Loucy (cell line): ENCODE results near the gene CCDC137.

Source experiments
- H2AFZ ChIP-seq: fragments of 200-600 bp; sonication (generic); 2 replicates; pipeline ENCODE4 v1.6.0; 2016; ENCODE audit warnings: antibody characterized with exemption, mild to moderate bottlenecking, low read length, moderate library complexity
- H3F3A ChIP-seq: fragments of 200-600 bp; 2 replicates; pipeline ENCODE4 v1.6.0; 2016; ENCODE audit warnings: antibody characterized with exemption, low read depth, mild to moderate bottlenecking
- H3K27me3 ChIP-seq: fragments of 200-600 bp; sonication (generic); 2 replicates; pipeline ENCODE4 v1.6.1; 2014; ENCODE audit warnings: low read length, mild to moderate bottlenecking; ENCODE audit not compliant: insufficient read depth, poor library complexity, severe bottlenecking
- H3K36me3 ChIP-seq: fragments of 200-600 bp; sonication (generic); 2 replicates; pipeline ENCODE4 v1.6.1; 2016; ENCODE audit warnings: low read length; ENCODE audit not compliant: insufficient read depth
- H3K4me1 ChIP-seq: fragments of 200-600 bp; sonication (generic); 2 replicates; pipeline ENCODE4 v1.5.1; 2014; ENCODE audit warnings: low read length, mild to moderate bottlenecking; ENCODE audit not compliant: insufficient read depth, poor library complexity, severe bottlenecking
- H3K4me2 ChIP-seq: fragments of 200-600 bp; sonication (generic); 2 replicates; pipeline ENCODE4 v1.6.0; 2014; ENCODE audit warnings: antibody characterized with exemption, low read length, low read depth, mild to moderate bottlenecking; ENCODE audit not compliant: poor library complexity, severe bottlenecking
- H3K4me3 ChIP-seq: fragments of 200-600 bp; sonication (generic); 2 replicates; pipeline ENCODE4 v1.5.1; 2014; ENCODE audit warnings: low read length, mild to moderate bottlenecking, mixed read lengths; ENCODE audit not compliant: poor library complexity, severe bottlenecking
- H3K79me2 ChIP-seq: fragments of 200-600 bp; sonication (generic); 2 replicates; pipeline ENCODE4 v1.6.1; 2014; ENCODE audit warnings: low read length; ENCODE audit not compliant: insufficient read depth
- H3K9ac ChIP-seq: fragments of 200-600 bp; sonication (generic); 2 replicates; pipeline ENCODE4 v1.6.0; 2014; ENCODE audit warnings: mild to moderate bottlenecking, low read depth, low read length, moderate library complexity; ENCODE audit not compliant: poor library complexity, severe bottlenecking
- H3K9me2 ChIP-seq: fragments of 200-600 bp; sonication (generic); replicated peaks from 2 replicates; pipeline ENCODE4 v1.6.1; 2016; ENCODE audit warnings: low read depth, low read length, mixed read lengths
- H3K9me3 ChIP-seq: fragments of 200-600 bp; sonication (generic); 2 replicates; pipeline ENCODE4 v1.6.1; 2014; ENCODE audit warnings: mild to moderate bottlenecking, antibody characterized with exemption, low read length, low read depth; ENCODE audit not compliant: insufficient read depth
- H4K20me1 ChIP-seq: fragments of 200-600 bp; sonication (generic); 2 replicates; pipeline ENCODE4 v1.6.0; 2014; ENCODE audit warnings: antibody characterized with exemption, low read length, mild to moderate bottlenecking; ENCODE audit not compliant: insufficient read depth, poor library complexity, severe bottlenecking
- EZH2phosphoT487 ChIP-seq: fragments of 200-600 bp; IDR thresholded peaks from 2 replicates; pipeline ENCODE4 v1.6.1; 2018; ENCODE audit warnings: antibody characterized with exemption, mild to moderate bottlenecking, moderate library complexity, borderline replicate concordance
- TF ChIP-seq, protein P1 (sequence below): fragments of 200-600 bp; sonication (generic); conservative IDR thresholded peaks from 2 replicates; pipeline ENCODE4 v1.5.1; 2014; ENCODE audit warnings: mild to moderate bottlenecking, antibody characterized with exemption, low read length

Gene CCDC137

DNA sequence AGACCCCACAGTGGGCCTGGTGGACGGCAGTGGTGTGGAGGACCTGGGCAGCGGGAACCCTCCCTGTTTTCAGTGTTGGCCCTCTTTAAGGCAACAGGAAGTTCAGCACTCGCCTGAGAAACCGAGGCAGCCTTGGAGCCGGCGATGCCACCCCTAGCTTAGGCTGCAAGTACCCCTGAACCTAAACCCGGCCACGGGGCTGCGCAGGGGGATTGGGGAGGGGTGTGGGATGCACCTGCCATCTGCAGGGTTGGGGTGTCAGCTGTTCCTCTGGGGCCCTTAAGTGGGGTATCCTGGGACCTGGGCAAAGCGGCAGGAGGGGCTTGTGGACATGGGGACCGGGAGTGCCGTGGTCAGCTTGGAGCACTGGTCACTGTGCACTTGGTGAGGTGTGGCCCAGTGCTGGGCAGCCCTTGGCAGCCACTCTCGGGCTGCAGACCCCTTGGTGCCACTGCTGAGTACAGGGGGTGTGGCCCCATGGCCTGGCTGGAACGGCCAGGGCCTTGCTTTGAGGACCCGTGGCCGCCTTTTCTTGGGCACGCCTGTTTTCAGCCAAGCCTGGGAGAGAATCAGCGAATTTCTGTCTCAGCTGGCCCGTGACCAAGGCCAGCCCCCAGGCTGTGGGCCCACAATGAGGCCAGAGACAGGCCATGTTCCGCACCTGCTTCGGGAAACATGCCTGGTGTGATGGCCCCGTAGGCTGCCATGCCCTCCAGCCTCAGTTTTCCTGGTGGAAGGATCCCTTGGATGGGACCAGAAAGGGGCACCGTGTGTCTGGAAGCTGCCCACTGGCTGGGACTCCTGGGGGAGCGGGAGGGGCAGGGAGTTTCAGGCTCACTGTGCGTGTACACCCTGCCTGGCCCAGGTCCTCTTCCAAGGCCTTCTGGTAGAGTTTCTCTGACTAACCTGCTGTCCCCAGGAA is 41.4 kb downstream of the CCDC137 start:
- peaks cover 49% of the 10 kb centered on the region for H3K79me2 ChIP-seq
- H3K27me3 ChIP-seq: no peaks in the 10 kb centered on the region
- no peaks in the 10 kb centered on the region for H3K9me3 ChIP-seq
- H3K9ac ChIP-seq: no peak overlapping the region
- TF ChIP-seq, protein P1, sequence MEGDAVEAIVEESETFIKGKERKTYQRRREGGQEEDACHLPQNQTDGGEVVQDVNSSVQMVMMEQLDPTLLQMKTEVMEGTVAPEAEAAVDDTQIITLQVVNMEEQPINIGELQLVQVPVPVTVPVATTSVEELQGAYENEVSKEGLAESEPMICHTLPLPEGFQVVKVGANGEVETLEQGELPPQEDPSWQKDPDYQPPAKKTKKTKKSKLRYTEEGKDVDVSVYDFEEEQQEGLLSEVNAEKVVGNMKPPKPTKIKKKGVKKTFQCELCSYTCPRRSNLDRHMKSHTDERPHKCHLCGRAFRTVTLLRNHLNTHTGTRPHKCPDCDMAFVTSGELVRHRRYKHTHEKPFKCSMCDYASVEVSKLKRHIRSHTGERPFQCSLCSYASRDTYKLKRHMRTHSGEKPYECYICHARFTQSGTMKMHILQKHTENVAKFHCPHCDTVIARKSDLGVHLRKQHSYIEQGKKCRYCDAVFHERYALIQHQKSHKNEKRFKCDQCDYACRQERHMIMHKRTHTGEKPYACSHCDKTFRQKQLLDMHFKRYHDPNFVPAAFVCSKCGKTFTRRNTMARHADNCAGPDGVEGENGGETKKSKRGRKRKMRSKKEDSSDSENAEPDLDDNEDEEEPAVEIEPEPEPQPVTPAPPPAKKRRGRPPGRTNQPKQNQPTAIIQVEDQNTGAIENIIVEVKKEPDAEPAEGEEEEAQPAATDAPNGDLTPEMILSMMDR: no peak
- no peak for TF ChIP-seq EZH2phosphoT487
- H4K20me1 ChIP-seq: peaks cover 17% of the 10 kb centered on the region
- H3K36me3 ChIP-seq: peaks cover 16% of the 10 kb centered on the region; the same call in 1 of the 2 replicates
- no peaks in the 10 kb centered on the region for H3F3A ChIP-seq
- H3K9me2 ChIP-seq: no peaks in the 10 kb centered on the region
- H3K4me2 ChIP-seq: no peak overlapping the region
- no peak overlapping the region for H2AFZ ChIP-seq
- peaks cover 15% of the 10 kb centered on the region for H3K4me1 ChIP-seq
- H3K4me3 ChIP-seq: no peak overlapping the region

DNA sequence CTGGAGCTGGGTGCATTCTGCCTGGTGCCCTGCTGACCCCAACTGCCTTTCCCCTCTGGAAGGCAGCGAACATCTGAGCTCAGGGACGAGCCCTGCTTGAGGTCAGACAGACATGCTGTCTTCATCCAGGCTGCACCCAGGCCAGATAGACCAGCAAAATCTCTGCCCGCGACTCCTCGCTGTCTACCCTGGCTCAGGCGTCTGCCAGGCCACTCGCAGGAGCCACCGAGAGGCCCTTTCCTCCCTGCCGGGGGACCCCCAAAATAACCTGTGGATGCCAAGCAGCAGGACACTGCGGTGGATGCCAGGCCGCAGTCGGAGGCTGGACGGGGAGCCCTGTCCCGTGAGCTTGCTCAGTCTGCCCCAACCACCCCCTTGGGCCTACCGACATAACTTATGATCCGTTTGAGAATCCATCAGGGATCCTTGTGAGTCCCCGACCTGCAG is 42.2 kb downstream of the CCDC137 start:
- Histone ChIP-seq H3F3A (no peaks in the 10 kb centered on the region), H3K9me3 (no peaks in the 10 kb centered on the region), H2AFZ (no peak overlapping the region), H3K4me1 (peaks cover 22% of the 10 kb centered on the region), H3K79me2 (peaks cover 50% of the 10 kb centered on the region), H3K4me2 (no peak overlapping the region), H3K9me2 (no peaks in the 10 kb centered on the region), H3K27me3 (no peaks in the 10 kb centered on the region), H3K4me3 (no peak overlapping the region), H4K20me1 (peaks cover 17% of the 10 kb centered on the region), H3K36me3 (peaks cover 16% of the 10 kb centered on the region; the same call in 1 of the 2 replicates), H3K9ac (no peak overlapping the region)
- TF ChIP-seq, protein P1: no peak
- no peak for TF ChIP-seq EZH2phosphoT487

DNA sequence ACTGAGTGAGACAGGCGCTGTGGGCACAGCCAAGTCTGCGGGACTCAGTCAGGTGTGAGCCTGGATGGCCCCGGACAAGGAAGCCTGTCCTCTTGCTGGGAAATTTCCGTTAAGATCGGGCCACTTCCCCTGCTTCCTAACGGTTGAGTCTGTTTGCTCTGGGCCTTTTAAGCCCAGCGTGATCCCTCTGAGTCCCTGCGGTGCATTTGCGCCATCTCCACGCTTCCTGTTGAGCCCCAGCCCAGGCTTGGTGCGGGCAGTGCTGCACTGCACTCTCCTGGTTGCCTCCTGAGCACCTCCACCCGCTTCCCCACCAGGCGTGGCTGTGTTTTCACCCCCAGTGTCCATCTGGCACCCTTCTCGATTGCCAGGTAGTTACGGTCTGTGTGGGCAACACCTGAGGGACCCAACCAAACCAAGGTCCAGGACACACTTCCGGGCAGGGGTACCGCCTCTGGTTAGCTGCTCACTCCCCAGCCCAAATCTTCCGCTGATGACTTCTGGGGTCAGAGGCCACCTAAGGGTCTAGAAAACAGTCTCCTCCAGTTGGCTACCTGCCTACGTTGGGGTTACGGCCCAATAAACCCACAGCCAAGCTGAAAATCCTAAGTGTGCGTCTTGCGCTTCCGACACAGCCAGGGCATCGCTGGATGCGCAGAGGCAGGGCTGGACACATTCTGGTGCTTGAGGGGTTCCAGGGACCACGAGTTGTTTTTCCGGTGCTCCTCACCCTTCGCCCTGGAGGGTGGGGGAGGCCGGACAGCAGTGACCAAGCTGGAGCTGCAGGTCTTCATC is 44.2 kb downstream of the CCDC137 start:
- no peaks in the 10 kb centered on the region for H3F3A ChIP-seq
- no peak for TF ChIP-seq EZH2phosphoT487
- TF ChIP-seq, protein P1: no peak
- no peaks in the 10 kb centered on the region for H3K9me3 ChIP-seq
- peaks cover 16% of the 10 kb centered on the region; the same call in 1 of the 2 replicates for H3K36me3 ChIP-seq
- H3K4me1 ChIP-seq: peaks cover 25% of the 10 kb centered on the region
- peak overlapping the region; percentile 85 for H3K4me3 ChIP-seq
- no peak overlapping the region for H2AFZ ChIP-seq
- H3K27me3 ChIP-seq: no peaks in the 10 kb centered on the region
- peak overlapping the region; percentile 98 for H3K4me2 ChIP-seq
- peaks cover 8% of the 10 kb centered on the region for H4K20me1 ChIP-seq
- peak overlapping the region; percentile 68 for H3K9ac ChIP-seq
- H3K79me2 ChIP-seq: peaks cover 52% of the 10 kb centered on the region
- no peaks in the 10 kb centered on the region for H3K9me2 ChIP-seq
